Measurements from ENCODE around the gene CENPQ.
A peak's percentile ranks its signal among the peaks of the same experiment; 100 is the strongest.

Gene CENPQ

GRCh38 chr6:49541210-49541724 lies 78.1 kb downstream of the CENPQ start:
- DNase-seq (ENCODE audit: low spot score) = peak; percentile 59

- no peak for DNase-seq (ENCODE audit: low spot score)
These were observed 78.8 kb downstream of the CENPQ start for GRCh38 chr6:49541936-49542335.

All from putamen (tissue), 1 donor.